Breast epithelium (tissue), 4 donors: ENCODE data around the gene APEH. TPM values are rescaled to one million over a fixed set of nuclear protein-coding genes. Genes with fewer than 3 reads are reported as not detected.

Experiments
- DNase-seq, 2 donors: peaks; one replicate each; pipeline ENCODE4 v3.0.0-alpha.2; 2019; ENCODE audit warnings: low spot score in 2 of 2
- H3K27ac ChIP-seq, 2 donors: fragments of 200-600 bp; sonication (generic) in 1 of 2; one replicate each; pipeline ENCODE4 v1.5.1; 2016 to 2019; ENCODE audit warnings: mild to moderate bottlenecking in 1 of 2
- H3K27me3 ChIP-seq, 2 donors: fragments of 200-600 bp; sonication (generic) in 1 of 2; one replicate each; pipeline versions ENCODE4 v1.5.1 to v1.6.0; 2017 to 2019; ENCODE audit warnings: control low read depth in 1 of 2, mild to moderate bottlenecking in 1 of 2
- H3K36me3 ChIP-seq: fragments of 200-600 bp; one replicate; pipeline ENCODE4 v1.5.1; 2019
- H3K4me1 ChIP-seq, 2 donors: fragments of 200-600 bp; sonication (generic); one replicate each; pipeline ENCODE4 v1.5.1; 2016 to 2019; ENCODE audit warnings: control low read depth in 1 of 2
- H3K4me3 ChIP-seq, 3 donors: fragments of 200-600 bp; sonication (generic); 1 replicate in 2 of 3; 2 replicates in 1 of 3; pipeline ENCODE4 v1.5.1; 2016 to 2019; ENCODE audit warnings: mild to moderate bottlenecking in 3 of 3, moderate library complexity in 2 of 3
- H3K9me3 ChIP-seq, 2 donors: fragments of 200-600 bp; sonication (generic) in 1 of 2; one replicate each; pipeline ENCODE4 v1.5.1; 2016 to 2019; ENCODE audit warnings: control low read depth in 1 of 2
- POLR2A ChIP-seq: fragments of 450-650 bp; IDR thresholded peaks from one replicate; pipeline ENCODE4 v1.6.1; 2016; ENCODE audit warnings: antibody characterized with exemption, mild to moderate bottlenecking, moderate library complexity
- POLR2AphosphoS5 ChIP-seq, 3 donors: sonication (generic); formaldehyde crosslinking; IDR thresholded peaks; one replicate each; pipeline ENCODE4 v1.6.1; 2017; ENCODE audit warnings: antibody characterized with exemption in 3 of 3
- intact Hi-C: fragments of 100-400 bp; cut with DNase I; formaldehyde crosslinking; loops from one replicate; pipeline ENCODE4 v1.15.1; 2023; ENCODE audit warnings: low total_unique reads
- total RNA-seq, 3 donors: library from RNA; depleted of rRNA; stranded (reverse); fragments of >200 nt; gene quantifications; one replicate each; pipeline ENCODE4 v1.1.0, GENCODE V29; 2016
- TF ChIP-seq, protein P1 (sequence below), 3 donors: fragments of 450-650 bp; IDR thresholded peaks; one replicate each; pipeline ENCODE4 v1.5.1; 2016 to 2017; ENCODE audit warnings: antibody characterized with exemption in 3 of 3, mild to moderate bottlenecking in 3 of 3, moderate library complexity in 3 of 3

The APEH gene
- total RNA-seq, 3 donors from 2014 or later, result 69.5 to 80.0 (median 70.1) TPM

GRCh38 chr3:49716691-49717210 lies 42.6 kb downstream of the APEH start:
- Histone ChIP-seq H3K36me3 (no peaks in the 10 kb centered on the region), H3K4me3 (no peak overlapping the region), H3K27ac (no peak overlapping the region), H3K27me3 (no peaks in the 10 kb centered on the region), H3K9me3 (no peaks in the 10 kb centered on the region), H3K4me1 (peaks cover 0 to 6% of the 10 kb centered on the region in 2 donors)
- TF ChIP-seq POLR2A, result no peak
- TF ChIP-seq POLR2AphosphoS5 (IDR thresholded peaks at IDR 0.05), result no peak
- TF ChIP-seq, protein P1, sequence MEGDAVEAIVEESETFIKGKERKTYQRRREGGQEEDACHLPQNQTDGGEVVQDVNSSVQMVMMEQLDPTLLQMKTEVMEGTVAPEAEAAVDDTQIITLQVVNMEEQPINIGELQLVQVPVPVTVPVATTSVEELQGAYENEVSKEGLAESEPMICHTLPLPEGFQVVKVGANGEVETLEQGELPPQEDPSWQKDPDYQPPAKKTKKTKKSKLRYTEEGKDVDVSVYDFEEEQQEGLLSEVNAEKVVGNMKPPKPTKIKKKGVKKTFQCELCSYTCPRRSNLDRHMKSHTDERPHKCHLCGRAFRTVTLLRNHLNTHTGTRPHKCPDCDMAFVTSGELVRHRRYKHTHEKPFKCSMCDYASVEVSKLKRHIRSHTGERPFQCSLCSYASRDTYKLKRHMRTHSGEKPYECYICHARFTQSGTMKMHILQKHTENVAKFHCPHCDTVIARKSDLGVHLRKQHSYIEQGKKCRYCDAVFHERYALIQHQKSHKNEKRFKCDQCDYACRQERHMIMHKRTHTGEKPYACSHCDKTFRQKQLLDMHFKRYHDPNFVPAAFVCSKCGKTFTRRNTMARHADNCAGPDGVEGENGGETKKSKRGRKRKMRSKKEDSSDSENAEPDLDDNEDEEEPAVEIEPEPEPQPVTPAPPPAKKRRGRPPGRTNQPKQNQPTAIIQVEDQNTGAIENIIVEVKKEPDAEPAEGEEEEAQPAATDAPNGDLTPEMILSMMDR (IDR thresholded peaks at IDR 0.05), result no peak
- intact Hi-C loops, result no loop called here
- DNase-seq, result no peak

DNA sequence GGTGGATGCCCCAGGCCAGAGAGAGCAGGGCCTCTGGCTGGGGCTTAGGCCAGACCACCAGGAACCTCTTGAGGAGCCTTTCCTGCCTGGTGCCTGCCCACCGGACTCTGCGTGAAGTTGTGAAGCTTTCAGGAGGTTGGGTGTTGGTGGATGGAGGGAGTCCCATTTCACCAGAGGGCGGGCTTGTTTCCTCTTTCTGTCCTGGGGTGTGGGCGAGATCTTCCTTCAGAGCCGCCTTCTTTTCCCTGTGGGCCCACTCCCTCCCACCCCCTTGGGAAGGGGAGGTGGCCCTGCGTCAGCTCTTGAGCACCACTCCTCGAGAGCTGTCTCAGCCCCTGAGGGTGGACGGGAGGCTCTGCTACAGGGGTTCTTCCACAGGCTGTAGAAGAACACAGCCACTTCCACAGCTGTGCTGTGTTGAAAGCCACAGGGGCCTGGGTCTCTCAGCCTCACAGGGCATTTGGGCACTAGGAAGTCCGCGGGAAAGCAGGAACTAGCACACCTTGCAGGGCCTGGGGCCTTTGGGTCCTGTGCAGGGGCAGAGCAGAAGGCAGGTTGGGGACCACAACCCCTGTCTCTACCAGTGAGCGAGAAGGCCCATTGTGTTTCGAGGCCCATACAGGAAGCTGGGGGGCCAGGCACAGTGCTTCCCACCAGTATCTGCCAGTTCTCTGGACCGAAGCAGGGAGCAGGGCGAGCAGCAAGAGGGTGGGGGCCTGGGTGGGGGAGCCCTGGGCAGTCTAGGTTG lies 43.2 kb downstream of the APEH start:
- H3K4me3 ChIP-seq, result no peak overlapping the region
- no peaks in the 10 kb centered on the region for H3K9me3 ChIP-seq
- intact Hi-C loops, result no loop called here
- peak in 1 of 2 donors; percentile 50 for DNase-seq
- no peaks in the 10 kb centered on the region for H3K27me3 ChIP-seq
- H3K27ac ChIP-seq, result no peak overlapping the region
- H3K4me1 ChIP-seq, result peaks cover 2 to 6% of the 10 kb centered on the region in 2 donors
- H3K36me3 ChIP-seq, result no peaks in the 10 kb centered on the region
- TF ChIP-seq, protein P1 (IDR thresholded peaks at IDR 0.05), result no peak

- no peaks in the 10 kb centered on the region for H3K36me3 ChIP-seq
- TF ChIP-seq, protein P1 (IDR thresholded peaks at IDR 0.05), result no peak
- TF ChIP-seq POLR2AphosphoS5 (IDR thresholded peaks at IDR 0.05) (no peak), POLR2A (no peak)
- intact Hi-C loops, result no loop called here
- no peaks in the 10 kb centered on the region for H3K9me3 ChIP-seq
- H3K27me3 ChIP-seq, result no peaks in the 10 kb centered on the region
- H3K4me3 ChIP-seq, result peak overlapping the region in 2 of 3 donors; percentile 57 to 70
- no peak overlapping the region for H3K27ac ChIP-seq
- DNase-seq, result peak in 1 of 2 donors; percentile 41
- H3K4me1 ChIP-seq, result peaks cover 10 to 11% of the 10 kb centered on the region in 2 donors
Measured at GRCh38 chr3:49717959-49718857, 44.1 kb downstream of the APEH start.

GRCh38 chr3:49718858-49719213 lies 44.7 kb downstream of the APEH start:
- Histone ChIP-seq H3K27me3 (no peaks in the 10 kb centered on the region), H3K36me3 (no peaks in the 10 kb centered on the region), H3K9me3 (no peaks in the 10 kb centered on the region), H3K4me3 (peak overlapping the region; percentile 53 to 70 (median 57)), H3K27ac (no peak overlapping the region), H3K4me1 (peaks cover 10 to 11% of the 10 kb centered on the region in 2 donors)
- TF ChIP-seq POLR2AphosphoS5 (IDR thresholded peaks at IDR 0.05), result no peak
- no peak for TF ChIP-seq POLR2A
- intact Hi-C loops, result no loop called here
- peak in 1 of 2 donors; percentile 53 for DNase-seq

DNA sequence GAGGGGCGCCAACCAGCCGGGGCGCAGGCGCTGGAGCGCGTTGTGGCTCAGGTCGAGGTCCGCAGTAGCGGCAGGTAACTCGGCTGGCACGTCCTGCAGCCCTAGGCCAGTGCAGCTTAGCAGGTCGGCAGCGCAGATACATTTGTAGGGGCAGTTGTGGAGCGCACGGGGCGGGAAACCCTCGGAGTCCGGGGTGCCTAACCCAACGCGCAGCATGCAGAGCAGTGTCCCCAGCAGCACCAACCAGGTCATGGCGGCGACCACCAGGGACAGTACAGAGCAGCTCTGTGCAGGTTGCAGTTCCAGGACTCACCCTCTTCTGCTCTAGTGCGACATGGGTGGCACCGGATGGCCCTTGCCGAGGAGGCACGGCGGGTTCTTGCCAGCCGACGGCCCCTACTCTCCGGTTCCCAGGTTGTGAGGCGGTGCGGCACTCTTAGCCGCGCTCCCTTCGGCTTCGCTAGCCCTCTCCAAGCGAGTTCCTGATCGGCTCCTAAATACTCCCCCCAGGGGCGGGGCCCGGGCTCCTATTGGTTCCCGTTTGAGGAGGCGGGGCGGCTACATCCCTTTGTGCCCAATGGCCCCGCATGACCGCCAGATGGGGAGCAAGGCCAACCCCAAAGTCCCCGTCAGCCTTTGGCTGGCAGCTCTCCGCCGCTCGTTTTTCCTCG lies 45.2 kb downstream of the APEH start, which contains the start of gene AMIGO3:
Gene AMIGO3, minus strand, starts transcription at position 471 of the 671 bp plus-strand sequence. Its CDS starts 219 bp downstream, at position 252.
- Histone ChIP-seq H3K4me1 (peaks cover 10 to 11% of the 10 kb centered on the region in 2 donors), H3K9me3 (no peaks in the 10 kb centered on the region), H3K27me3 (no peaks in the 10 kb centered on the region), H3K27ac (peak within 1 kb of the TSS; percentile 41 to 52), H3K4me3 (peak within 1 kb of the TSS; percentile 53 to 70 (median 57)), H3K36me3 (no peaks in the 10 kb centered on the region)
- intact Hi-C loops, result no loop called here
- DNase-seq, result peak; percentile 93 to 96
- TF ChIP-seq POLR2A (peak; percentile 13), POLR2AphosphoS5 (IDR thresholded peaks at IDR 0.05) (peak in 2 of 3 donors; percentile 40 to 57)
- TF ChIP-seq, protein P1 (IDR thresholded peaks at IDR 0.05), result peak; percentile 42 to 81 (median 61)
